ENCODE measurements around the gene KATNBL1.

Gene KATNBL1

GRCh38 chr15:34217587-34218225 lies 7.8 kb upstream of the KATNBL1 start:
- no peak for DNase-seq (ENCODE audit: extremely low spot score)
- ChIA-PET CTCF (interaction anchor here (1.0 kb wide), 1 partner anchor 8 kb away, joined by 3 read pairs; the partner anchor contains the start of gene KATNBL1), POLR2A (no interaction called here)
- TF ChIP-seq FOXM1 (IDR thresholded peaks at IDR 0.05; ENCODE audit: borderline replicate concordance) = no peak
- no peak for TF ChIP-seq L3MBTL2 (conservative IDR thresholded peaks at IDR 0.05)
- TF ChIP-seq HDGF (IDR thresholded peaks at IDR 0.05; ENCODE audit: borderline replicate concordance) = no peak
- no peak for TF ChIP-seq BHLHE40 (IDR thresholded peaks at IDR 0.05; ENCODE audit: borderline replicate concordance)
- TF ChIP-seq TARDBP (IDR thresholded peaks at IDR 0.05) = no peak
- no peak for TF ChIP-seq FOXA1 (IDR thresholded peaks at IDR 0.05)
- TF ChIP-seq FOXK2 (IDR thresholded peaks at IDR 0.05) = no peak
- no peak for TF ChIP-seq PKNOX1 (IDR thresholded peaks at IDR 0.05)
- TF ChIP-seq SP1 (IDR thresholded peaks at IDR 0.05) = no peak

DNA sequence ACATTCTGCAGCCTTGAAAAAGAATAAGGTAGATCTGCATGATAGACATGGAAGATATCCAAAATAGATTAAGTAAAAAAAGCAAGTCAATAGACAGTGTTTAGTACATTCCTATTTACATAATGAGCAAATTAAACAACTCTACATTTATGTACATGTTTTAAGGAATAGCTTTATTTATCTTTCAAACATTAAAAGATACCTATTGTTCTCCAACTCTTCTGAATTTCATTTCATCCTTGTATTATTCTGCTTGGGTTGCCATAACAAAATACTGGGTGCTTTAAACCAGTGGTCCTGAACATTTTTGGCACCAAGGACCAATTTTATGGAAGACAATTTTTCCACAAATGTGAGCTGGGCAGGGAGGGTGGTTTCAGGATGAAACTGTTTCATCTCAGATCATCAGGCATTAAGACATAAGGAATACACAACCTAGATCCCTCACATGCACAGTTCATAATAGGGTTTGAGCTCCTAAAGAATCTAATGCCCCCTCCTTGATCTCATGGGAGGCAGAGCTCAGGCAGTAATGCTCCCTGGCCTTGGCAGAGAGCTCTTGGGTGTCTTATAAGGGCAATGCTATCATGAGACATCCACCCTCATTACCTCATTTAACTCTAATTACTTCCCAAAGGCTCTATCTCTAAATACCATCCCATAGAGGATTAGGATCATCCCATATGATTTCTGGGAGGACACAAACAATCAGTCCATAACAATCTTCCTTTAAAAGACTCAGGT lies 6.8 kb upstream of the KATNBL1 start:
- no peak for TF ChIP-seq SUZ12 (IDR thresholded peaks at IDR 0.05)
- TF ChIP-seq HDGF (IDR thresholded peaks at IDR 0.05; ENCODE audit: borderline replicate concordance) = no peak
- TF ChIP-seq SP1 (IDR thresholded peaks at IDR 0.05) = no peak
- TF ChIP-seq BHLHE40 (IDR thresholded peaks at IDR 0.05; ENCODE audit: borderline replicate concordance) = no peak
- no peak for TF ChIP-seq ZNF384 (IDR thresholded peaks at IDR 0.05)
- no peak for TF ChIP-seq PKNOX1 (IDR thresholded peaks at IDR 0.05)
- no peak for TF ChIP-seq FOXA1 (IDR thresholded peaks at IDR 0.05)
- no peak for TF ChIP-seq FOXM1 (IDR thresholded peaks at IDR 0.05; ENCODE audit: borderline replicate concordance)
- no peak for TF ChIP-seq TARDBP (IDR thresholded peaks at IDR 0.05)
- TF ChIP-seq ARNT (IDR thresholded peaks at IDR 0.05) = no peak
- no peak for TF ChIP-seq FOXK2 (IDR thresholded peaks at IDR 0.05)
- no peak for TF ChIP-seq ELF4 (IDR thresholded peaks at IDR 0.05)
- POLR2A ChIA-PET = interaction anchor here (0.6 kb wide), 1 partner anchor 82 kb away, joined by 3 read pairs; no protein-coding TSS in a partner anchor
- CTCF ChIA-PET = interaction anchor here (1.0 kb wide), 1 partner anchor 107 kb away, joined by 3 read pairs; no protein-coding TSS in a partner anchor
- DNase-seq (ENCODE audit: extremely low spot score) = no peak

GRCh38 chr15:34214135-34214534 lies 4.2 kb upstream of the KATNBL1 start:
- DNase-seq (ENCODE audit: extremely low spot score) = no peak
- ChIA-PET POLR2A (no interaction called here), CTCF (no interaction called here)
- TF ChIP-seq ARNT (IDR thresholded peaks at IDR 0.05) = no peak
- no peak for TF ChIP-seq NFRKB (IDR thresholded peaks at IDR 0.05)
- TF ChIP-seq FOXK2 (IDR thresholded peaks at IDR 0.05) = no peak
- no peak for TF ChIP-seq PKNOX1 (IDR thresholded peaks at IDR 0.05)
- no peak for TF ChIP-seq SP1 (IDR thresholded peaks at IDR 0.05)
- no peak for TF ChIP-seq BHLHE40 (IDR thresholded peaks at IDR 0.05; ENCODE audit: borderline replicate concordance)
- TF ChIP-seq FOXM1 (IDR thresholded peaks at IDR 0.05; ENCODE audit: borderline replicate concordance) = no peak
- TF ChIP-seq CTBP1 (IDR thresholded peaks at IDR 0.05; ENCODE audit: borderline replicate concordance) = no peak
- no peak for TF ChIP-seq ZNF384 (IDR thresholded peaks at IDR 0.05)
- no peak for TF ChIP-seq ELF4 (IDR thresholded peaks at IDR 0.05)
- no peak for TF ChIP-seq FOXA1 (IDR thresholded peaks at IDR 0.05)
- TF ChIP-seq L3MBTL2 (conservative IDR thresholded peaks at IDR 0.05) = no peak
- TF ChIP-seq HDGF (IDR thresholded peaks at IDR 0.05; ENCODE audit: borderline replicate concordance) = no peak
- no peak for TF ChIP-seq SUZ12 (IDR thresholded peaks at IDR 0.05)
- no peak for TF ChIP-seq LEF1 (IDR thresholded peaks at IDR 0.05; ENCODE audit: borderline replicate concordance)

DNA sequence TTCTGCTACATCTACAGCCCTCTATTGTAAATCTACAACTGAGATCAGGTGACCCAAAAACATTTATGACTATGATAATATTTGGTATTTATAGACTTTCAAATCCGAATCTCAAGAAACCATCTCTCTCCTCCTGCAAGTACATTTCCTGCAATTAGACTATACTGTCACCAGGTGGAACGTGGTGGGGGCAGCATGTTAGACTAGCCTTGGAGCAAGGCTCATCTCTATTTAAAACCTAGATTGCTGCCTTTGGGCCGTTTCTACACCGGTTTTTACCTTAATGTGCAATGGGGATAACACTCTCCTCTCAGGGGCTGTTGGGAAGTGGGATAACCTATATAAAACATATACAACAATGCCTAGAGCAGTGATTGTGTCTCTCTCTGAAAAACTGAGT lies 3.8 kb upstream of the KATNBL1 start:
- TF ChIP-seq HDGF (IDR thresholded peaks at IDR 0.05; ENCODE audit: borderline replicate concordance) (no peak), ZNF384 (IDR thresholded peaks at IDR 0.05) (no peak), SP1 (IDR thresholded peaks at IDR 0.05) (no peak), SUZ12 (IDR thresholded peaks at IDR 0.05) (no peak), CTBP1 (IDR thresholded peaks at IDR 0.05; ENCODE audit: borderline replicate concordance) (no peak), FOXM1 (IDR thresholded peaks at IDR 0.05; ENCODE audit: borderline replicate concordance) (no peak), ARNT (IDR thresholded peaks at IDR 0.05) (no peak), NFRKB (IDR thresholded peaks at IDR 0.05) (no peak), FOXA1 (IDR thresholded peaks at IDR 0.05) (no peak), TARDBP (IDR thresholded peaks at IDR 0.05) (no peak), FOXK2 (IDR thresholded peaks at IDR 0.05) (no peak), BHLHE40 (IDR thresholded peaks at IDR 0.05; ENCODE audit: borderline replicate concordance) (no peak), ELF4 (IDR thresholded peaks at IDR 0.05) (no peak), LEF1 (IDR thresholded peaks at IDR 0.05; ENCODE audit: borderline replicate concordance) (no peak)
- ChIA-PET POLR2A (no interaction called here), CTCF (interaction anchor here (1.2 kb wide), 1 partner anchor 104 kb away, joined by 3 read pairs; no protein-coding TSS in a partner anchor)
- no peak for DNase-seq (ENCODE audit: extremely low spot score)

GRCh38 chr15:34206011-34206410 lies 3.9 kb downstream of the KATNBL1 start:
- DNase-seq (ENCODE audit: extremely low spot score) = no peak
- TF ChIP-seq NFRKB (IDR thresholded peaks at IDR 0.05) = no peak
- ChIA-PET POLR2A (no interaction called here), CTCF (no interaction called here)

- no peak for DNase-seq (ENCODE audit: extremely low spot score)
- ChIA-PET POLR2A (no interaction called here), CTCF (no interaction called here)
- no peak for TF ChIP-seq ARNT (IDR thresholded peaks at IDR 0.05)
- no peak for TF ChIP-seq ZNF384 (IDR thresholded peaks at IDR 0.05)
Measured at GRCh38 chr15:34203936-34204335, 6.0 kb downstream of the KATNBL1 start.
